Rectal smooth muscle tissue (tissue), 1 donor: ENCODE data around the gene STPG2.
"Not testable (repeated sequence)": the region's sequence is repeated elsewhere in the genome, so short reads cannot be mapped to it uniquely, and the experiment has no call there.

Experiments used
- H3K27ac ChIP-seq: one replicate; pipeline ENCODE4 v1.7.0; 2013; ENCODE audit warnings: low read depth, low read length, inconsistent platforms
- H3K27me3 ChIP-seq: one replicate; pipeline ENCODE4 v1.7.0; 2013; ENCODE audit warnings: low read length; ENCODE audit not compliant: control insufficient read depth, insufficient read depth
- H3K36me3 ChIP-seq: one replicate; pipeline ENCODE4 v1.7.0; 2013; ENCODE audit warnings: low read length; ENCODE audit not compliant: control insufficient read depth, insufficient read depth
- H3K4me1 ChIP-seq: one replicate; pipeline ENCODE4 v1.7.0; 2013; ENCODE audit warnings: low read length; ENCODE audit not compliant: control insufficient read depth, insufficient read depth
- H3K4me3 ChIP-seq: one replicate; pipeline ENCODE4 v1.7.0; 2013; ENCODE audit warnings: low read length
- H3K9ac ChIP-seq: one replicate; pipeline ENCODE4 v1.7.0; 2013; ENCODE audit warnings: low read length

The STPG2 gene

DNA sequence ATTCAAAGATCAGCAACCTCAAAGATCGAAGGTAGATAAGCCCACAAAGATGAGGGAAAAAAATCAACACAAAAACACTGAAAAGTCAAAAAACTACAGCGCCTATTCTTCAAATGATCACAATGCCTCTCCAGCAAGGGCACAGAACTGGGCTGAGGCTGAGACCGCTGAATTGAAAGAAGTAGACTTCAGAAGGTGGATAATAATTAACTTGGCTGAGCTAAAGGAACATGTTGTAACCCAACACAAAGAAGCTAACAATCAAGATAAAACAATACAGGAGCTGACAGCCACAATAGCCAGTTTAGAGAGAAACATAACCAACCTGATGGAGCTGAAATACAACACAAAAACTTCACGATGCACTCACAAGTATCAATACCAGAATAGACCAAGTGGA is 231.1 kb downstream of the STPG2 start:
- Histone ChIP-seq H3K36me3 (no peaks in the 10 kb centered on the region), H3K9ac (no peak overlapping the region), H3K27me3 (no peaks in the 10 kb centered on the region), H3K27ac (no peak overlapping the region), H3K4me1 (no peaks in the 10 kb centered on the region), H3K4me3 (no peak overlapping the region)

- Histone ChIP-seq H3K4me3 (no peak overlapping the region), H3K36me3 (no peaks in the 10 kb centered on the region), H3K27ac (no peak overlapping the region), H3K4me1 (no peaks in the 10 kb centered on the region), H3K27me3 (no peaks in the 10 kb centered on the region), H3K9ac (no peak overlapping the region)
Observed at GRCh38 chr4:97911236-97911906, 231.9 kb downstream of the STPG2 start.

DNA sequence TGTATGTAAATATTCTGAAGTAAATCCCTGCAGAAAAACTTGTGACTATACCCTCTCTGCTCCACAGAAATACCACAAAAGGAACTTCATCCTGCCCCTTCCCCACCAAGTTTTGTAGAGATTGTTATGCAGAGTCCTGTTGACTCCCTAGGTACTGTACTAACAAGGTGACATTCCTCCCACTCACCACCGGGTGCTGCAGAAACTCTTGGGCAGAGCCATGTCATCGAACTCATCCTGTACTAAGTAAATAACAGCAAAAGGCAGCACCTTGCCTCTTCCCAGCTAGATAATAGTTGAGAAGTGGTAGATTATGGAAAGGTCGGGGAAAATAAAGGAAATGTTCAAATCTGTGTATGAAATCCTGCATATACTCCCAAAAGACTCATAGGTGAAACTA is 233.3 kb downstream of the STPG2 start:
- H3K9ac ChIP-seq = no peak overlapping the region
- H3K36me3 ChIP-seq = no peaks in the 10 kb centered on the region
- H3K4me1 ChIP-seq = no peaks in the 10 kb centered on the region
- H3K4me3 ChIP-seq = no peak overlapping the region
- no peaks in the 10 kb centered on the region for H3K27me3 ChIP-seq
- H3K27ac ChIP-seq = no peak overlapping the region

DNA sequence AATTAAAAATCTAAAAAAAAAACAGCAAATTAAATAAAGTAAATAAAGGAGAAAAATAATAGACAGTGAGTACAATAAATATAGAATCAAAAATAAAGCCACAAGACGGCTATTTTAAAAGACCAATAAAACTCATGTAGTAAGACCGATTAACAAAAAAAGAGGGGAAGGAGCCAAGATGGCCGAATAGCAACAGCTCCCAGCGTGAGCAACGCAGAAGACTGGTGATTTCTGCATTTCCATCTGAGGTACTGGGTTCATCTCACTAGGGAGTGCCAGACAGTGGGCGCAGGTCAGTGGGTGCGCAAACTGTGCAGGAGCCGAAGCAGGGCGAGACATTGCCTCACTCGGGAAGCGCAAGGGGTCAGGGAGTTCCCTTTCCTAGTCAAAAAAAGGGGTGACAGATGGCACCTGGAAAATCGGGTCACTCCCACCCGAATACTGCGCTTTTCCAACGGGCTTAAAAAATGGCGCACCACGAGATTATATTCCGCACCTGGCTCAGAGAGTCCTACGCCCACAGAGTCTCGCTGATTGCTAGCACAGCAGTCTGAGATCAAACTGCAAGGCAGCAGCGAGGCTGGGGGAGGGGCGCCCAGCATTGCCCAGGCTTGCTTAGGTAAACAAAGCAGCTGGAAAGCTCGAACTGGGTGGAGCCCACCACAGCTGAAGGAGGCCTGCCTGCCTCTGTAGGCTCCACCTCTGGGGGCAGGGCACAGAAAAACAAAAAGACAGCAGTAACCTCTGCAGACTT is 239.7 kb downstream of the STPG2 start:
- H3K4me3 ChIP-seq, H3K27ac ChIP-seq, H3K9ac ChIP-seq, H3K4me1 ChIP-seq, H3K27me3 ChIP-seq, H3K36me3 ChIP-seq: not testable (repeated sequence)

GRCh38 chr4:97900229-97900628 is 243.0 kb downstream of the STPG2 start:
- H3K4me3 ChIP-seq = no peak overlapping the region
- no peaks in the 10 kb centered on the region for H3K36me3 ChIP-seq
- no peaks in the 10 kb centered on the region for H3K27me3 ChIP-seq
- no peak overlapping the region for H3K9ac ChIP-seq
- H3K4me1 ChIP-seq = no peaks in the 10 kb centered on the region
- no peak overlapping the region for H3K27ac ChIP-seq

- H3K4me1 ChIP-seq = no peaks in the 10 kb centered on the region
- no peak overlapping the region for H3K4me3 ChIP-seq
- H3K36me3 ChIP-seq = no peaks in the 10 kb centered on the region
- no peak overlapping the region for H3K9ac ChIP-seq
- no peak overlapping the region for H3K27ac ChIP-seq
- no peaks in the 10 kb centered on the region for H3K27me3 ChIP-seq
Observed at GRCh38 chr4:97892592-97893266, 250.5 kb downstream of the STPG2 start.

DNA sequence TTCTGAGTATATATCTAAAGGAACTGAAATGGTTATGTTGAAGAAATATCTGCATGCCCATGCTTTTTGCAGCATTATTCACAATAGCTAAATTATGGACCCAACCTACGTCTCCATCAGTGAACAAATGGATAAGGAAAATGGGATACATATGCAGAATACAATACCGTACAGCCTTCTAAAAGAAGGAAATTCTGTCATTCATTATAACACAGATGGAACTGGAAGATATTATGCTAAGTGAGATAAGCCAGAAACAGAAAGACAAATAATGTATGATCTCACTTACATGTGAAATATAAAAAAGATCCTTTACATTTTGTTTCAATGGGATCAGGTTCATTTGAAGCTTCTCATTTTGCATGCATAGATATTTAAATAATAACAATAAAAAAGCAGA is 263.3 kb downstream of the STPG2 start:
- no peaks in the 10 kb centered on the region for H3K36me3 ChIP-seq
- no peak overlapping the region for H3K27ac ChIP-seq
- no peaks in the 10 kb centered on the region for H3K27me3 ChIP-seq
- H3K4me1 ChIP-seq = no peaks in the 10 kb centered on the region
- no peak overlapping the region for H3K4me3 ChIP-seq
- H3K9ac ChIP-seq = no peak overlapping the region

DNA sequence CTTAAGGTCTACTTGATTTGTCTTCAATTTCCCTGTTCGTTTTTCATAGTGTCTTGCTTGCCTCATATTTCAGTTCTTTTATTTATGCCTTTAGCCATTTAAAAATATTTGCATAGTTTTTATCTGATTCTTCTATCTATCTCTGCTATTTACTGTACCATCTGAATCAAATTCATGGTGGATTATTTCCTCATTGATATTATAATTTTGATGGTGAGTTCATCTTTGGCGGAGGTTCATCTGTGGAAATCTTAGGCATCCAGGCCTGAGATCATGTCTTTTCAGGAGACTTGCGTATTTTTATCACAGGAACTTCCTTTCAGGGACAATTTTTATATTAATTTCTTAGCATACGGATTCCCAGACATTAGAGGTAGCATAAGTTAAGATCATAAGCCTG is 275.2 kb downstream of the STPG2 start:
- H3K27ac ChIP-seq = no peak overlapping the region
- H3K4me1 ChIP-seq = no peaks in the 10 kb centered on the region
- no peaks in the 10 kb centered on the region for H3K36me3 ChIP-seq
- no peak overlapping the region for H3K4me3 ChIP-seq
- H3K9ac ChIP-seq = no peak overlapping the region
- no peaks in the 10 kb centered on the region for H3K27me3 ChIP-seq

DNA sequence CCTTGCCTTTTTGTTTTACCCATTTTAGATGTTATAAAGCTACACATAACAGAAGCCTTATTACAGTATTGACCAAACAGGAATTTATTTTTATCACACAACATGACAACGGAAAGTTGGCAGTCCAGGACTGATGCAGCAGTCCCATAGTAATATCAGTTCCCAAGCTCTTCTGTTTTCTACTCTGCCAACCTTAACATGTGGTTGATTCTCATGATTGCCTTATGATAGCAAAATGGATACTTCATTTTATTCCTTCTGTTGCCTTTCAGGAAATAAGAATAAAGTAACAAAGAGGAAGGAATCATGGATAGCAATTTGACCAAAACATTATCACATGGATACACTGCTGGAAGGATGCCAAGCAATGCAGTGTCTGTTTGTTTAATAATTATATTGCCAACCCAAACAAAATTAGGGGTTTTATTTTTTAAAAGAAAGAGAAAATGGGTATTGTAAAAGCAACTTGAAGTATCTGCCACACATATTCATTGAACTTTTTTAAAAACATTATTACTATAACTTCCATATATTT is 275.7 kb downstream of the STPG2 start:
- no peak overlapping the region for H3K27ac ChIP-seq
- H3K4me3 ChIP-seq = no peak overlapping the region
- H3K9ac ChIP-seq = no peak overlapping the region
- H3K36me3 ChIP-seq = no peaks in the 10 kb centered on the region
- no peaks in the 10 kb centered on the region for H3K27me3 ChIP-seq
- H3K4me1 ChIP-seq = no peaks in the 10 kb centered on the region

GRCh38 chr4:97866821-97867556 is 276.3 kb downstream of the STPG2 start:
- no peak overlapping the region for H3K27ac ChIP-seq
- H3K36me3 ChIP-seq = no peaks in the 10 kb centered on the region
- H3K9ac ChIP-seq = no peak overlapping the region
- H3K27me3 ChIP-seq = no peaks in the 10 kb centered on the region
- no peaks in the 10 kb centered on the region for H3K4me1 ChIP-seq
- no peak overlapping the region for H3K4me3 ChIP-seq

DNA sequence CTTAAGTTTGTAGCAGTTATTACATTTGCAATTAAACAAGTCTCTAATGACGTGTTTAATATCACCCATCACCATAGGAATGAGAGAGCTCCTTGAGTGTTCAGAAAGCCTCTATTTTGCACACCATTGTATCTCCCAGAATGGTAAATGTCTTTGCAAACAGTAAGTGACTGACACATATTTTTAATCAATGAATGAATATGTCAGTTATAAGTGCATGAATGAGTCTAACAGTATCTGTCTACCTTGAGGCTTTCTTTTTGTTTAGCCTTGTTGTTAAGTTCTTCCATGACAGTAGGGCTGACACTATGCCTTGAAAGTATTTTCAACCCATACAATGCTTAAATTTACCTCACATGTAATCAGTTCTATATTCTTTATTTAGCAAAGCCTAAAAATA is 292.2 kb downstream of the STPG2 start:
- H3K36me3 ChIP-seq = no peaks in the 10 kb centered on the region
- no peaks in the 10 kb centered on the region for H3K4me1 ChIP-seq
- H3K27ac ChIP-seq = no peak overlapping the region
- no peak overlapping the region for H3K4me3 ChIP-seq
- H3K9ac ChIP-seq = no peak overlapping the region
- H3K27me3 ChIP-seq = no peaks in the 10 kb centered on the region

DNA sequence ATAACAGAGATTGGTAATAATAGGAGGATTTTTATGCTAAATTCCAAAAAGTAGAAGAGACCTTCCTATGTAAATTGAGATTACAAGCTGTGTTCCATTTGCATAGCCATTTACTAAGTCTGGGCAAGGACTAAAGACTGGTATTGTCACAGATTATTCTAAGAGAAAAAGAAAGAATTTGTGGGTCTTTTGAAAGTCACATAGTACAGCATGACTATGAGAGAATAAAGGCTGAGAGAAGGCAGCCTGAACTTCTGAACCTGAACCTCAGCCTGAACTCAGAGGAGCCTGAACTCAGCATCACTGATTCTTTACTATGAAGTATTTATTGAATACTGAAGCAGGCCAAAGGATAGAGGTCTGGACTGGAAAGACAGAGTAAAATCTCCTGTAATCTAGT is 297.5 kb downstream of the STPG2 start:
- no peak overlapping the region for H3K27ac ChIP-seq
- H3K9ac ChIP-seq = no peak overlapping the region
- no peaks in the 10 kb centered on the region for H3K27me3 ChIP-seq
- H3K36me3 ChIP-seq = no peaks in the 10 kb centered on the region
- no peaks in the 10 kb centered on the region for H3K4me1 ChIP-seq
- no peak overlapping the region for H3K4me3 ChIP-seq
